ENCODE measurements around the gene HCN3. TPM values are rescaled to one million over a fixed set of nuclear protein-coding genes. Genes with fewer than 3 reads are reported as not detected.

Gene HCN3
- total and polyA plus RNA-seq, 2 of the 13 experiments (the other 11 are each of a cell fraction or from before 2014, with no cell fraction given): 2.4 to 10.2 TPM

GRCh38 chr1:155255243-155256007, 21.8 kb upstream of the HCN3 start, which contains the start of gene ENTREP3 (continued):
- TF ChIP-seq, protein P1, sequence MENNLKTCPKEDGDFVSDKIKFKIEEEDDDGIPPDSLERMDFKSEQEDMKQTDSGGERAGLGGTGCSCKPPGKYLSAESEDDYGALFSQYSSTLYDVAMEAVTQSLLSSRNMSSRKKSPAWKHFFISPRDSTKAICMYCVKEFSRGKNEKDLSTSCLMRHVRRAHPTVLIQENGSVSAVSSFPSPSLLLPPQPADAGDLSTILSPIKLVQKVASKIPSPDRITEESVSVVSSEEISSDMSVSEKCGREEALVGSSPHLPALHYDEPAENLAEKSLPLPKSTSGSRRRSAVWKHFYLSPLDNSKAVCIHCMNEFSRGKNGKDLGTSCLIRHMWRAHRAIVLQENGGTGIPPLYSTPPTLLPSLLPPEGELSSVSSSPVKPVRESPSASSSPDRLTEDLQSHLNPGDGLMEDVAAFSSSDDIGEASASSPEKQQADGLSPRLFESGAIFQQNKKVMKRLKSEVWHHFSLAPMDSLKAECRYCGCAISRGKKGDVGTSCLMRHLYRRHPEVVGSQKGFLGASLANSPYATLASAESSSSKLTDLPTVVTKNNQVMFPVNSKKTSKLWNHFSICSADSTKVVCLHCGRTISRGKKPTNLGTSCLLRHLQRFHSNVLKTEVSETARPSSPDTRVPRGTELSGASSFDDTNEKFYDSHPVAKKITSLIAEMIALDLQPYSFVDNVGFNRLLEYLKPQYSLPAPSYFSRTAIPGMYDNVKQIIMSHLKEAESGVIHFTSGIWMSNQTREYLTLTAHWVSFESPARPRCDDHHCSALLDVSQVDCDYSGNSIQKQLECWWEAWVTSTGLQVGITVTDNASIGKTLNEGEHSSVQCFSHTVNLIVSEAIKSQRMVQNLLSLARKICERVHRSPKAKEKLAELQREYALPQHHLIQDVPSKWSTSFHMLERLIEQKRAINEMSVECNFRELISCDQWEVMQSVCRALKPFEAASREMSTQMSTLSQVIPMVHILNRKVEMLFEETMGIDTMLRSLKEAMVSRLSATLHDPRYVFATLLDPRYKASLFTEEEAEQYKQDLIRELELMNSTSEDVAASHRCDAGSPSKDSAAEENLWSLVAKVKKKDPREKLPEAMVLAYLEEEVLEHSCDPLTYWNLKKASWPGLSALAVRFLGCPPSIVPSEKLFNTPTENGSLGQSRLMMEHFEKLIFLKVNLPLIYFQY (CRISPR knock-in tag; IDR thresholded peaks at IDR 0.05; ENCODE audit: borderline replicate concordance): peak; percentile 32; the same call in 1 of the 2 replicates
- no peak for TF ChIP-seq KLF11 (CRISPR knock-in tag; IDR thresholded peaks at IDR 0.05)
- TF ChIP-seq ZFP36L1 (CRISPR knock-in tag; IDR thresholded peaks at IDR 0.05): no peak
- no peak for TF ChIP-seq ZNF33A (CRISPR knock-in tag; IDR thresholded peaks at IDR 0.05; ENCODE audit: borderline replicate concordance)
- TF ChIP-seq ATF7-NPFF (CRISPR knock-in tag; IDR thresholded peaks at IDR 0.05; ENCODE audit: low read depth): no peak
- TF ChIP-seq POLR2AphosphoS5 (IDR thresholded peaks at IDR 0.05; ENCODE audit: low read depth, low read length): peak; percentile 81
- TF ChIP-seq, protein P2, sequence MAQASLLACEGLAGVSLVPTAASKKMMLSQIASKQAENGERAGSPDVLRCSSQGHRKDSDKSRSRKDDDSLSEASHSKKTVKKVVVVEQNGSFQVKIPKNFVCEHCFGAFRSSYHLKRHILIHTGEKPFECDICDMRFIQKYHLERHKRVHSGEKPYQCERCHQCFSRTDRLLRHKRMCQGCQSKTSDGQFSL (CRISPR knock-in tag; IDR thresholded peaks at IDR 0.05): peak; percentile 52; the same call in 1 of the 2 replicates
- TF ChIP-seq THYN1 (CRISPR knock-in tag; IDR thresholded peaks at IDR 0.05; ENCODE audit: borderline replicate concordance, low read depth): no peak
- TF ChIP-seq TBX3 (IDR thresholded peaks at IDR 0.05; ENCODE audit: borderline replicate concordance): no peak
- 0 out of 2 replicates have a peak, but pooled peaks have one; percentile 47 for TF ChIP-seq KLF12 (CRISPR knock-in tag; IDR thresholded peaks at IDR 0.05; ENCODE audit: borderline replicate concordance)
- TF ChIP-seq ZNF83 (CRISPR knock-in tag; IDR thresholded peaks at IDR 0.05; ENCODE audit: borderline replicate concordance): no peak
- 0 out of 2 replicates have a peak, but pooled peaks have one; percentile 59 for TF ChIP-seq ZBTB25 (CRISPR knock-in tag; IDR thresholded peaks at IDR 0.05)
- 0 out of 2 replicates have a peak, but pooled peaks have one; percentile 60 for TF ChIP-seq AHR (CRISPR knock-in tag; IDR thresholded peaks at IDR 0.05)
- TF ChIP-seq, protein P3, sequence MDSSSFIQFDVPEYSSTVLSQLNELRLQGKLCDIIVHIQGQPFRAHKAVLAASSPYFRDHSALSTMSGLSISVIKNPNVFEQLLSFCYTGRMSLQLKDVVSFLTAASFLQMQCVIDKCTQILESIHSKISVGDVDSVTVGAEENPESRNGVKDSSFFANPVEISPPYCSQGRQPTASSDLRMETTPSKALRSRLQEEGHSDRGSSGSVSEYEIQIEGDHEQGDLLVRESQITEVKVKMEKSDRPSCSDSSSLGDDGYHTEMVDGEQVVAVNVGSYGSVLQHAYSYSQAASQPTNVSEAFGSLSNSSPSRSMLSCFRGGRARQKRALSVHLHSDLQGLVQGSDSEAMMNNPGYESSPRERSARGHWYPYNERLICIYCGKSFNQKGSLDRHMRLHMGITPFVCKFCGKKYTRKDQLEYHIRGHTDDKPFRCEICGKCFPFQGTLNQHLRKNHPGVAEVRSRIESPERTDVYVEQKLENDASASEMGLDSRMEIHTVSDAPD (CRISPR knock-in tag; IDR thresholded peaks at IDR 0.05): no peak
- no peak for TF ChIP-seq ZNF160 (CRISPR knock-in tag; IDR thresholded peaks at IDR 0.05)
- TF ChIP-seq ZNF672 (CRISPR knock-in tag; IDR thresholded peaks at IDR 0.05): no peak
- no peak for TF ChIP-seq HDAC6 (IDR thresholded peaks at IDR 0.05; ENCODE audit: low read depth, low read length)
- TF ChIP-seq MYC (CRISPR knock-in tag; IDR thresholded peaks at IDR 0.05; ENCODE audit: borderline replicate concordance): peak; percentile 87
- no peak for TF ChIP-seq FOXK2 (IDR thresholded peaks at IDR 0.05)
- TF ChIP-seq POLR2AphosphoS2 (IDR thresholded peaks at IDR 0.05; ENCODE audit: low read depth, low read length): no peak
- no peak; the same call in 1 of the 2 replicates for TF ChIP-seq REPIN1 (CRISPR knock-in tag; IDR thresholded peaks at IDR 0.05; ENCODE audit: borderline replicate concordance, low read depth)
- TF ChIP-seq SP140L (CRISPR knock-in tag; IDR thresholded peaks at IDR 0.05; ENCODE audit: borderline replicate concordance): no peak
- TF ChIP-seq ZNF768 (CRISPR knock-in tag; IDR thresholded peaks at IDR 0.05): no peak
- TF ChIP-seq ZNF337 (CRISPR knock-in tag; IDR thresholded peaks at IDR 0.05; ENCODE audit: borderline replicate concordance, low read depth): no peak
